Fibroblast of lung (primary cell): ENCODE measurements around the gene MYOT. TPM values are rescaled to one million over a fixed set of nuclear protein-coding genes. Genes with fewer than 3 reads are reported as not detected.

Experiments
- DNase-seq, 2 donors: peaks; one replicate each; pipeline versions ENCODE4 v3.0.0 to v3.0.0-alpha.2; 2010; ENCODE audit warnings: low read depth in 2 of 2
- H2AFZ ChIP-seq: 2 replicates; pipeline ENCODE4 v1.5.1; 2012; ENCODE audit warnings: low read length, control low read depth, inconsistent platforms
- H3K27ac ChIP-seq: 2 replicates; pipeline ENCODE4 v1.5.1; 2011; ENCODE audit warnings: low read length, control low read depth; ENCODE audit not compliant: insufficient read depth
- H3K27me3 ChIP-seq: 2 replicates; pipeline ENCODE4 v1.5.1; 2011; ENCODE audit warnings: mild to moderate bottlenecking, low read length; ENCODE audit not compliant: control insufficient read depth, insufficient read depth
- H3K36me3 ChIP-seq: 2 replicates; pipeline ENCODE4 v1.5.1; 2011; ENCODE audit warnings: low read length; ENCODE audit not compliant: control insufficient read depth, insufficient read depth
- H3K4me1 ChIP-seq: 2 replicates; pipeline ENCODE4 v1.5.1; 2011; ENCODE audit warnings: low read length; ENCODE audit not compliant: control insufficient read depth, insufficient read depth; ENCODE audit errors: extremely low read depth
- H3K4me2 ChIP-seq: 2 replicates; pipeline ENCODE4 v1.5.1; 2011; ENCODE audit warnings: low read length, control low read depth; ENCODE audit not compliant: insufficient read depth; ENCODE audit errors: extremely low read depth
- H3K4me3 ChIP-seq, 4 experiments: fragments of 200-600 bp in 1 of 4; sonication (generic) in 1 of 4; replicated peaks in 1 of 4; 2 replicates each; pipeline ENCODE4 v1.5.1; 2011 to 2016; ENCODE audit warnings: low read length in 4 of 4, low read depth in 3 of 4, mild to moderate bottlenecking in 3 of 4, control low read depth in 2 of 4, inconsistent platforms in 1 of 4, mixed read lengths in 1 of 4; ENCODE audit not compliant: insufficient read depth in 1 of 4; ENCODE audit errors: control extremely low read depth in 1 of 4
- H3K79me2 ChIP-seq: 2 replicates; pipeline ENCODE4 v1.5.1; 2012; ENCODE audit warnings: mild to moderate bottlenecking, low read length, inconsistent platforms; ENCODE audit not compliant: control insufficient read depth, insufficient read depth
- H3K9ac ChIP-seq: 2 replicates; pipeline ENCODE4 v1.5.1; 2011; ENCODE audit warnings: mild to moderate bottlenecking, low read length, control low read depth; ENCODE audit not compliant: insufficient read depth
- H3K9me3 ChIP-seq: 2 replicates; pipeline ENCODE4 v1.5.1; 2012; ENCODE audit warnings: low read depth, low read length; ENCODE audit not compliant: control insufficient read depth, insufficient read depth
- H4K20me1 ChIP-seq: 2 replicates; pipeline ENCODE4 v1.5.1; 2011; ENCODE audit warnings: low read length; ENCODE audit not compliant: control insufficient read depth, insufficient read depth; ENCODE audit errors: extremely low read depth
- CTCF ChIP-seq, 2 donors: IDR thresholded peaks in 1 of 2; conservative IDR thresholded peaks in 1 of 2; 1 replicate in 1 of 2; 2 replicates in 1 of 2; pipeline ENCODE4 v1.5.1; 2011 to 2012; ENCODE audit warnings: low read length in 2 of 2, control low read depth in 1 of 2, inconsistent platforms in 1 of 2, low read depth in 1 of 2, mild to moderate bottlenecking in 1 of 2
- EZH2 ChIP-seq: IDR thresholded peaks from 2 replicates; pipeline ENCODE4 v1.5.1; 2012; ENCODE audit warnings: low read length, control low read depth, mild to moderate bottlenecking; ENCODE audit errors: missing control alignments
- polyA plus RNA-seq, 2 donors: library from polyadenylated mRNA; depleted of rRNA in 1 of 2; stranded (reverse) in 1 of 2; unstranded in 1 of 2; fragments of >200 nt; gene quantifications; 2 replicates each; pipeline ENCODE4 v1.2.1, GENCODE V29; 2011 to 2012; ENCODE audit warnings: missing spikeins in 1 of 2
- total RNA-seq: library from RNA; depleted of rRNA; stranded (reverse); fragments of >200 nt; gene quantifications from 2 replicates; pipeline ENCODE4 v1.2.1, GENCODE V29; 2014

The MYOT gene
- total and polyA plus RNA-seq, 2 donors (not counting 1 experiment from before 2014, with no cell fraction given), result not detected

GRCh38 chr5:137828180-137828579, 39.5 kb upstream of the MYOT start:
- no peaks in the 10 kb centered on the region for H4K20me1 ChIP-seq
- no peak overlapping the region for H3K4me3 ChIP-seq
- H3K4me2 ChIP-seq, result no peak overlapping the region
- TF ChIP-seq CTCF (conservative IDR thresholded peaks at IDR 0.05 in 1 of 2, IDR thresholded peaks at IDR 0.05 in 1 of 2; ENCODE audit: low read depth in 1 of 2, low read length in 2 of 2), result no peak
- no peak for TF ChIP-seq EZH2
- no peaks in the 10 kb centered on the region for H3K79me2 ChIP-seq
- H3K36me3 ChIP-seq, result no peaks in the 10 kb centered on the region
- H3K9me3 ChIP-seq, result no peaks in the 10 kb centered on the region
- H3K27me3 ChIP-seq, result no peaks in the 10 kb centered on the region
- no peak for DNase-seq
- H3K27ac ChIP-seq, result no peak overlapping the region
- no peaks in the 10 kb centered on the region for H3K4me1 ChIP-seq
- no peak overlapping the region for H2AFZ ChIP-seq
- H3K9ac ChIP-seq, result no peak overlapping the region

- H3K4me3 ChIP-seq, result no peak overlapping the region
- no peak overlapping the region for H3K27ac ChIP-seq
- H3K4me2 ChIP-seq, result no peak overlapping the region
- H3K9me3 ChIP-seq, result no peaks in the 10 kb centered on the region
- H3K9ac ChIP-seq, result no peak overlapping the region
- H3K27me3 ChIP-seq, result no peaks in the 10 kb centered on the region
- no peaks in the 10 kb centered on the region for H3K4me1 ChIP-seq
- no peaks in the 10 kb centered on the region for H4K20me1 ChIP-seq
- H3K36me3 ChIP-seq, result no peaks in the 10 kb centered on the region
- no peaks in the 10 kb centered on the region for H3K79me2 ChIP-seq
- H2AFZ ChIP-seq, result no peak overlapping the region
- no peak for DNase-seq
- TF ChIP-seq EZH2, result no peak
- TF ChIP-seq CTCF (conservative IDR thresholded peaks at IDR 0.05 in 1 of 2, IDR thresholded peaks at IDR 0.05 in 1 of 2; ENCODE audit: low read depth in 1 of 2, low read length in 2 of 2), result no peak
Measured at GRCh38 chr5:137828664-137829063, 39.0 kb upstream of the MYOT start.

- Histone ChIP-seq H4K20me1 (no peaks in the 10 kb centered on the region), H3K4me2 (no peak overlapping the region), H3K27me3 (no peaks in the 10 kb centered on the region), H3K9me3 (no peaks in the 10 kb centered on the region), H3K4me1 (no peaks in the 10 kb centered on the region), H3K36me3 (no peaks in the 10 kb centered on the region), H3K27ac (no peak overlapping the region), H3K4me3 (no peak overlapping the region), H2AFZ (no peak overlapping the region), H3K9ac (no peak overlapping the region), H3K79me2 (no peaks in the 10 kb centered on the region)
- TF ChIP-seq EZH2, result no peak
- TF ChIP-seq CTCF (conservative IDR thresholded peaks at IDR 0.05 in 1 of 2, IDR thresholded peaks at IDR 0.05 in 1 of 2; ENCODE audit: low read depth in 1 of 2, low read length in 2 of 2), result no peak
- DNase-seq, result no peak
Measured at GRCh38 chr5:137831105-137831504, 36.6 kb upstream of the MYOT start.
